ENCODE measurements around the gene BICD2. TPM values are rescaled to one million over a fixed set of nuclear protein-coding genes. Genes with fewer than 3 reads are reported as not detected.

BICD2 gene
- total and polyA plus RNA-seq, 9 of the 15 experiments (the other 6 are each of a cell fraction or from before 2014, with no cell fraction given): 3.6 to 23.4 (median 11.8) TPM

DNA sequence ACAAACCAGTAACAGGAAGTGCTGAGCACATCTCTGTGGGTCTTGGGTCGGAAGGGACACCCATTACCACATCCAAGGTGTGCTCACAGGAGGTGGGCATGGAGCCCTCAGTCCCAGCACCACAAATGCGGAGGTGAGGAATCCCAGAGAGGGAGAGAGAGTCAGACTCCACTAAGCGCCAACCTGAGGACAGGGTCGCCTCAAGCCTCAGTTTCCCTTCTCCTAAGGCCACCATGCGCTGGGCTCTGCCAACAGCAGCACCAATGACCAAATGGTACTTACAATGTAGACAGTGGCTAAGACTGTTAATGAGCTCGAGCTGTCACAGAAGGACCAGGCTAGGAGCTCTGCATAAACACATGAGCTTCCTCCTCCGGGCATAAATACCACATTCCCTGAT is 43.1 kb downstream of the BICD2 start:
- 89% methylated on average over 7 of the region's 7 CpGs for WGBS (ENCODE audit: insufficient coverage, low coverage, missing lambda C conversion rate)
- no peak overlapping the region for H3K4me2 ChIP-seq (ENCODE audit: insufficient read depth, low read length)
- ATAC-seq: no peak
- no peaks in the 10 kb centered on the region for H3K27me3 ChIP-seq (ENCODE audit: control insufficient read depth in 2 of 2, insufficient read depth in 2 of 2, low read length in 2 of 2)
- BruUV-seq (replicated peaks): no TSS peak
- no peak for FAIRE-seq
- H2AFZ ChIP-seq (ENCODE audit: low read depth, low read length): no peak overlapping the region
- H3K36me3 ChIP-seq (ENCODE audit: control insufficient read depth, insufficient read depth, low read length): peaks cover 74% of the 10 kb centered on the region
- no peak overlapping the region for H3K9ac ChIP-seq (ENCODE audit: insufficient read depth in 1 of 2, low read depth in 2 of 2, low read length in 2 of 2)
- no peak overlapping the region for H3K4me3 ChIP-seq
- DNase-seq (ENCODE audit: extremely low read depth in 1 of 4, low spot score in 3 of 4): no peak
- peaks cover 6% of the 10 kb centered on the region for H4K20me1 ChIP-seq (replicated peaks; ENCODE audit: control insufficient read depth, insufficient read depth, low read length)
- in situ Hi-C loops (cut with MboI): no loop called here
- ChIA-PET POLR2A (no interaction called here), CTCF (ENCODE audit: low intra/inter-chr PET ratio) (no interaction called here)
- H3K27ac ChIP-seq (ENCODE audit: extremely low read depth, low read depth, low read length): no peak overlapping the region
- no peaks in the 10 kb centered on the region for H3K79me2 ChIP-seq (ENCODE audit: control insufficient read depth, insufficient read depth, low read length)
- intact Hi-C loops (cut with micrococcal nuclease): no loop called here
- no peaks in the 10 kb centered on the region for H3K9me1 ChIP-seq (ENCODE audit: control insufficient read depth, insufficient read depth, low read length)
- H3K4me1 ChIP-seq (replicated peaks in 1 of 2; ENCODE audit: control insufficient read depth in 2 of 2, insufficient read depth in 2 of 2, low read length in 2 of 2): peaks cover 0 to 6% of the 10 kb centered on the region in 2 experiments; a peak in 1 of 5 replicates
- no peaks in the 10 kb centered on the region for H3K9me3 ChIP-seq (replicated peaks; ENCODE audit: control insufficient read depth, insufficient read depth, low read depth, low read length)
- TF ChIP-seq BRD4 (IDR thresholded peaks at IDR 0.05) (no peak), NFIX (CRISPR knock-in tag; IDR thresholded peaks at IDR 0.05; ENCODE audit: low read depth) (no peak), SIN3A (IDR thresholded peaks at IDR 0.05; ENCODE audit: borderline replicate concordance in 2 of 2, control insufficient read depth in 1 of 2, low read depth in 2 of 2, low read length in 2 of 2) (no peak), MXI1 (IDR thresholded peaks at IDR 0.05; ENCODE audit: low read depth, low read length) (no peak), ZNF507 (tag; conservative IDR thresholded peaks at IDR 0.05) (no peak)
- TF ChIP-seq, protein P1, sequence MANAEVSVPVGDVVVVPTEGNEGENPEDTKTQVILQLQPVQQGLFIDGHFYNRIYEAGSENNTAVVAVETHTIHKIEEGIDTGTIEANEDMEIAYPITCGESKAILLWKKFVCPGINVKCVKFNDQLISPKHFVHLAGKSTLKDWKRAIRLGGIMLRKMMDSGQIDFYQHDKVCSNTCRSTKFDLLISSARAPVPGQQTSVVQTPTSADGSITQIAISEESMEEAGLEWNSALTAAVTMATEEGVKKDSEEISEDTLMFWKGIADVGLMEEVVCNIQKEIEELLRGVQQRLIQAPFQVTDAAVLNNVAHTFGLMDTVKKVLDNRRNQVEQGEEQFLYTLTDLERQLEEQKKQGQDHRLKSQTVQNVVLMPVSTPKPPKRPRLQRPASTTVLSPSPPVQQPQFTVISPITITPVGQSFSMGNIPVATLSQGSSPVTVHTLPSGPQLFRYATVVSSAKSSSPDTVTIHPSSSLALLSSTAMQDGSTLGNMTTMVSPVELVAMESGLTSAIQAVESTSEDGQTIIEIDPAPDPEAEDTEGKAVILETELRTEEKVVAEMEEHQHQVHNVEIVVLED (CRISPR knock-in tag; IDR thresholded peaks at IDR 0.05): no peak
- TF ChIP-seq, protein P2, sequence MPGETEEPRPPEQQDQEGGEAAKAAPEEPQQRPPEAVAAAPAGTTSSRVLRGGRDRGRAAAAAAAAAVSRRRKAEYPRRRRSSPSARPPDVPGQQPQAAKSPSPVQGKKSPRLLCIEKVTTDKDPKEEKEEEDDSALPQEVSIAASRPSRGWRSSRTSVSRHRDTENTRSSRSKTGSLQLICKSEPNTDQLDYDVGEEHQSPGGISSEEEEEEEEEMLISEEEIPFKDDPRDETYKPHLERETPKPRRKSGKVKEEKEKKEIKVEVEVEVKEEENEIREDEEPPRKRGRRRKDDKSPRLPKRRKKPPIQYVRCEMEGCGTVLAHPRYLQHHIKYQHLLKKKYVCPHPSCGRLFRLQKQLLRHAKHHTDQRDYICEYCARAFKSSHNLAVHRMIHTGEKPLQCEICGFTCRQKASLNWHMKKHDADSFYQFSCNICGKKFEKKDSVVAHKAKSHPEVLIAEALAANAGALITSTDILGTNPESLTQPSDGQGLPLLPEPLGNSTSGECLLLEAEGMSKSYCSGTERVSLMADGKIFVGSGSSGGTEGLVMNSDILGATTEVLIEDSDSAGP (CRISPR knock-in tag; IDR thresholded peaks at IDR 0.05): no peak
